OCI-LY3 (cell line): ENCODE data around the gene LIF.

Experiments used
- H2AFZ ChIP-seq: fragments of 200-600, 300-600 bp; shearing (Covaris generic); 2 replicates; pipeline ENCODE4 v1.6.0; 2014; ENCODE audit warnings: antibody characterized with exemption, low read depth, low read length
- H3K27ac ChIP-seq: fragments of 200-600, 300-600 bp; sonication (generic); 2 replicates; pipeline ENCODE4 v1.5.1; 2014; ENCODE audit warnings: mild to moderate bottlenecking, low read length, moderate library complexity, mixed read lengths
- H3K27me3 ChIP-seq: fragments of 200-600, 300-600 bp; sonication (generic); 2 replicates; pipeline ENCODE4 v1.6.1; 2014; ENCODE audit warnings: low read depth, low read length, mixed read lengths
- H3K36me3 ChIP-seq: fragments of 200-600, 300-600 bp; sonication (generic); replicated peaks from 2 replicates; pipeline ENCODE3; 2014; ENCODE audit warnings: low read depth, low read length, mixed read lengths
- H3K4me1 ChIP-seq: fragments of 300-600, 200-600 bp; sonication (generic); 2 replicates; pipeline ENCODE4 v1.6.1; 2014; ENCODE audit warnings: low read length, mixed read lengths
- H3K4me2 ChIP-seq: fragments of 200-600, 300-600 bp; sonication (generic); 2 replicates; pipeline ENCODE4 v1.6.1; 2014; ENCODE audit warnings: low read length, mixed read lengths
- H3K4me3 ChIP-seq: fragments of 300-600, 200-600 bp; sonication (generic); 2 replicates; pipeline ENCODE4 v1.5.1; 2014; ENCODE audit warnings: antibody characterized with exemption, mild to moderate bottlenecking, low read length, moderate library complexity
- H3K79me2 ChIP-seq: fragments of 300-600, 200-600 bp; shearing (Covaris generic); 2 replicates; pipeline ENCODE4 v1.6.1; 2014; ENCODE audit warnings: mild to moderate bottlenecking, low read length, mixed read lengths
- H3K9ac ChIP-seq: fragments of 300-600, 200-600 bp; shearing (Covaris generic); 2 replicates; pipeline ENCODE4 v1.6.0; 2014; ENCODE audit warnings: mild to moderate bottlenecking, low read length, moderate library complexity
- H3K9me3 ChIP-seq: fragments of 200-600, 300-600 bp; shearing (Covaris generic); 2 replicates; pipeline ENCODE4 v1.6.1; 2014; ENCODE audit warnings: low read length, mixed read lengths; ENCODE audit not compliant: insufficient read depth
- H4K20me1 ChIP-seq: fragments of 200-600, 300-600 bp; sonication (generic); 2 replicates; pipeline ENCODE4 v1.6.1; 2016; ENCODE audit warnings: low read length, mixed read lengths; ENCODE audit not compliant: insufficient read depth
- CTCF ChIP-seq: fragments of 200-600, 300-600 bp; sonication (generic); IDR thresholded peaks from 2 replicates; pipeline ENCODE4 v1.5.1; 2014; ENCODE audit warnings: antibody characterized with exemption, low read length, low read depth
- EZH2phosphoT487 ChIP-seq: fragments of 200-600 bp; shearing (Covaris generic); IDR thresholded peaks from 2 replicates; pipeline ENCODE4 v1.6.1; 2018; ENCODE audit warnings: antibody characterized with exemption, mixed run types, low read depth

LIF gene

GRCh38 chr22:30282616-30283046, 36.1 kb upstream of the LIF start:
- Histone ChIP-seq H3K9ac (no peak overlapping the region), H3K79me2 (no peaks in the 10 kb centered on the region), H3K36me3 (no peaks in the 10 kb centered on the region), H3K9me3 (no peaks in the 10 kb centered on the region), H3K4me2 (no peak overlapping the region), H2AFZ (no peak overlapping the region), H3K4me1 (peaks cover 8% of the 10 kb centered on the region; the same call in 1 of the 2 replicates), H4K20me1 (no peaks in the 10 kb centered on the region), H3K27ac (no peak overlapping the region), H3K4me3 (no peak overlapping the region), H3K27me3 (peaks cover 17% of the 10 kb centered on the region)
- no peak for TF ChIP-seq CTCF
- TF ChIP-seq EZH2phosphoT487, result no peak

- no peak overlapping the region for H2AFZ ChIP-seq
- no peaks in the 10 kb centered on the region for H3K9me3 ChIP-seq
- H3K4me2 ChIP-seq, result no peak overlapping the region
- TF ChIP-seq EZH2phosphoT487 (no peak), CTCF (no peak)
- H4K20me1 ChIP-seq, result no peaks in the 10 kb centered on the region
- no peak overlapping the region for H3K4me3 ChIP-seq
- no peaks in the 10 kb centered on the region for H3K79me2 ChIP-seq
- H3K27ac ChIP-seq, result no peak overlapping the region
- H3K27me3 ChIP-seq, result peaks cover 24% of the 10 kb centered on the region
- peaks cover 6% of the 10 kb centered on the region; the same call in 1 of the 2 replicates for H3K4me1 ChIP-seq
- H3K36me3 ChIP-seq, result no peaks in the 10 kb centered on the region
- no peak overlapping the region for H3K9ac ChIP-seq
Measured at GRCh38 chr22:30280505-30280904, 33.9 kb upstream of the LIF start.

- Histone ChIP-seq H2AFZ (no peak overlapping the region), H3K9ac (no peak overlapping the region), H3K4me2 (no peak overlapping the region), H3K36me3 (no peaks in the 10 kb centered on the region), H3K4me3 (no peak overlapping the region), H3K27ac (no peak overlapping the region), H3K9me3 (no peaks in the 10 kb centered on the region), H3K4me1 (peaks cover 7% of the 10 kb centered on the region; the same call in 1 of the 2 replicates), H3K27me3 (peaks cover 28% of the 10 kb centered on the region), H3K79me2 (no peaks in the 10 kb centered on the region), H4K20me1 (no peaks in the 10 kb centered on the region)
- TF ChIP-seq CTCF, result no peak
- TF ChIP-seq EZH2phosphoT487, result no peak
Measured at GRCh38 chr22:30279932-30280331, 33.4 kb upstream of the LIF start.

GRCh38 chr22:30279046-30279788, 32.7 kb upstream of the LIF start:
- H3K27ac ChIP-seq, result no peak overlapping the region
- TF ChIP-seq CTCF, result no peak
- TF ChIP-seq EZH2phosphoT487, result no peak
- no peak overlapping the region for H3K4me3 ChIP-seq
- H3K9me3 ChIP-seq, result no peaks in the 10 kb centered on the region
- no peak overlapping the region for H3K4me2 ChIP-seq
- H3K27me3 ChIP-seq, result peaks cover 28% of the 10 kb centered on the region
- no peaks in the 10 kb centered on the region for H3K36me3 ChIP-seq
- H3K9ac ChIP-seq, result no peak overlapping the region
- no peaks in the 10 kb centered on the region for H3K79me2 ChIP-seq
- peaks cover 7% of the 10 kb centered on the region; the same call in 1 of the 2 replicates for H3K4me1 ChIP-seq
- H2AFZ ChIP-seq, result no peak overlapping the region
- no peaks in the 10 kb centered on the region for H4K20me1 ChIP-seq
